Parathyroid adenoma (tissue), 2 donors: Measurements from ENCODE around the gene ZDHHC11B.
"Not testable (repeated sequence)": the region's sequence is repeated elsewhere in the genome, so short reads cannot be mapped to it uniquely, and the experiment has no call there.

ENCODE experiments used
- H2AFZ ChIP-seq: fragments of 300-600 bp; sonication (generic); one replicate; pipeline ENCODE4 v1.7.0; 2017; ENCODE audit warnings: antibody characterized with exemption, mild to moderate bottlenecking
- H3K27ac ChIP-seq: fragments of 300-600 bp; sonication (generic); one replicate; pipeline ENCODE4 v1.7.0; 2017
- H3K27me3 ChIP-seq: fragments of 300-600 bp; sonication (generic); one replicate; pipeline ENCODE4 v1.7.0; 2017; ENCODE audit warnings: low read length; ENCODE audit not compliant: control insufficient read depth, insufficient read depth
- H3K36me3 ChIP-seq: fragments of 300-600 bp; sonication (generic); one replicate; pipeline ENCODE4 v1.7.0; 2017; ENCODE audit warnings: low read length; ENCODE audit not compliant: control insufficient read depth, insufficient read depth
- H3K4me1 ChIP-seq: fragments of 300-600 bp; sonication (generic); one replicate; pipeline ENCODE4 v1.7.0; 2017; ENCODE audit warnings: control low read depth
- H3K4me2 ChIP-seq: fragments of 300-600 bp; sonication (generic); one replicate; pipeline ENCODE4 v1.7.0; 2017; ENCODE audit warnings: low read length
- H3K4me3 ChIP-seq: fragments of 300-600 bp; sonication (generic); one replicate; pipeline ENCODE4 v1.7.0; 2017; ENCODE audit warnings: low read depth, low read length
- H3K79me2 ChIP-seq: fragments of 300-600 bp; sonication (generic); one replicate; pipeline ENCODE4 v1.7.0; 2017; ENCODE audit warnings: control low read depth
- H3K9ac ChIP-seq: fragments of 300-600 bp; sonication (generic); one replicate; pipeline ENCODE4 v1.7.0; 2017; ENCODE audit warnings: mild to moderate bottlenecking
- H3K9me3 ChIP-seq: fragments of 300-600 bp; sonication (generic); one replicate; pipeline ENCODE4 v1.7.0; 2017; ENCODE audit warnings: low read length; ENCODE audit not compliant: control insufficient read depth
- CTCF ChIP-seq: fragments of 300-600 bp; sonication (generic); IDR thresholded peaks from one replicate; pipeline ENCODE4 v1.7.0; 2017; ENCODE audit warnings: antibody characterized with exemption, mild to moderate bottlenecking
- donor health status: primary hyperparathyroidism.

The ZDHHC11B gene

GRCh38 chr5:717143-717542, 67.4 kb downstream of the ZDHHC11B start:
- Histone ChIP-seq H3K4me3 (no peak overlapping the region), H3K36me3 (no peaks in the 10 kb centered on the region), H3K27me3 (no peaks in the 10 kb centered on the region), H3K9ac (no peak overlapping the region), H3K9me3 (no peaks in the 10 kb centered on the region), H3K27ac (no peak overlapping the region), H3K4me1 (no peaks in the 10 kb centered on the region), H3K79me2 (no peaks in the 10 kb centered on the region), H2AFZ (no peak overlapping the region), H3K4me2 (no peak overlapping the region)
- no peak for TF ChIP-seq CTCF

GRCh38 chr5:716740-717139, 67.8 kb downstream of the ZDHHC11B start:
- H3K4me1 ChIP-seq, H3K4me3 ChIP-seq, H3K36me3 ChIP-seq, H2AFZ ChIP-seq, H3K27ac ChIP-seq, H3K27me3 ChIP-seq, H3K79me2 ChIP-seq, H3K9me3 ChIP-seq, H3K4me2 ChIP-seq, H3K9ac ChIP-seq: not testable (repeated sequence)

- H3K9ac ChIP-seq, H3K4me3 ChIP-seq, H3K4me1 ChIP-seq, H2AFZ ChIP-seq, H3K27me3 ChIP-seq, H3K79me2 ChIP-seq, H3K4me2 ChIP-seq, H3K36me3 ChIP-seq, H3K27ac ChIP-seq, H3K9me3 ChIP-seq: not testable (repeated sequence)
These were observed 68.9 kb downstream of the ZDHHC11B start for GRCh38 chr5:715636-716035.

GRCh38 chr5:714215-715118, 70.1 kb downstream of the ZDHHC11B start:
- H3K4me3 ChIP-seq, H3K27me3 ChIP-seq, H3K9ac ChIP-seq, H3K79me2 ChIP-seq, H3K27ac ChIP-seq, H3K9me3 ChIP-seq, H3K4me2 ChIP-seq, H3K36me3 ChIP-seq, H2AFZ ChIP-seq, H3K4me1 ChIP-seq: not testable (repeated sequence)

- not testable (repeated sequence) for H3K9ac ChIP-seq, H2AFZ ChIP-seq, H3K27me3 ChIP-seq, H3K4me1 ChIP-seq, H3K79me2 ChIP-seq, H3K27ac ChIP-seq, H3K9me3 ChIP-seq, H3K36me3 ChIP-seq, H3K4me3 ChIP-seq, H3K4me2 ChIP-seq
These were observed 70.8 kb downstream of the ZDHHC11B start for GRCh38 chr5:713686-714085.

GRCh38 chr5:708848-709517, 75.5 kb downstream of the ZDHHC11B start:
- H3K9ac ChIP-seq, H3K9me3 ChIP-seq, H3K36me3 ChIP-seq, H3K4me3 ChIP-seq, H3K4me1 ChIP-seq, H2AFZ ChIP-seq, H3K79me2 ChIP-seq, H3K27me3 ChIP-seq, H3K27ac ChIP-seq, H3K4me2 ChIP-seq: not testable (repeated sequence)

GRCh38 chr5:708374-708773, 76.2 kb downstream of the ZDHHC11B start:
- not testable (repeated sequence) for H3K4me2 ChIP-seq, H3K79me2 ChIP-seq, H3K4me1 ChIP-seq, H2AFZ ChIP-seq, H3K27ac ChIP-seq, H3K36me3 ChIP-seq, H3K4me3 ChIP-seq, H3K27me3 ChIP-seq, H3K9ac ChIP-seq, H3K9me3 ChIP-seq

- H3K4me1 ChIP-seq, H3K9ac ChIP-seq, H3K9me3 ChIP-seq, H3K4me2 ChIP-seq, H3K27me3 ChIP-seq, H3K27ac ChIP-seq, H2AFZ ChIP-seq, H3K36me3 ChIP-seq, H3K79me2 ChIP-seq, H3K4me3 ChIP-seq: not testable (repeated sequence)
These were observed 78.4 kb downstream of the ZDHHC11B start for GRCh38 chr5:706127-706526.

- H3K27me3 ChIP-seq, H2AFZ ChIP-seq, H3K79me2 ChIP-seq, H3K4me2 ChIP-seq, H3K9ac ChIP-seq, H3K36me3 ChIP-seq, H3K9me3 ChIP-seq, H3K4me1 ChIP-seq, H3K4me3 ChIP-seq, H3K27ac ChIP-seq: not testable (repeated sequence)
These were observed 87.5 kb downstream of the ZDHHC11B start for GRCh38 chr5:696753-697702.
